Ishikawa (cell line): ENCODE results near the gene SIT1.

Experiments used
- CEBPB ChIP-seq: IDR thresholded peaks from 2 replicates; pipeline ENCODE4 v1.6.1; 2012
- CREB1 ChIP-seq: IDR thresholded peaks from 2 replicates; pipeline ENCODE4 v1.6.1; 2012; ENCODE audit warnings: low read depth
- EGR1 ChIP-seq: IDR thresholded peaks from 2 replicates; pipeline ENCODE4 v1.6.1; 2012
- EP300 ChIP-seq: IDR thresholded peaks from 2 replicates; pipeline ENCODE4 v1.6.1; 2012; ENCODE audit warnings: borderline replicate concordance
- FOXM1 ChIP-seq: IDR thresholded peaks from 2 replicates; pipeline ENCODE4 v1.6.1; 2012; ENCODE audit warnings: low read depth, borderline replicate concordance
- MAX ChIP-seq: IDR thresholded peaks from 2 replicates; pipeline ENCODE4 v1.6.1; 2012
- NFIC ChIP-seq: IDR thresholded peaks from 2 replicates; pipeline ENCODE4 v1.6.1; 2012
- RAD21 ChIP-seq: IDR thresholded peaks from 2 replicates; pipeline ENCODE4 v1.6.1; 2012; ENCODE audit warnings: low read depth
- REST ChIP-seq: IDR thresholded peaks from 2 replicates; pipeline ENCODE4 v1.6.1; 2012; ENCODE audit warnings: low read depth, mild to moderate bottlenecking
- TAF1 ChIP-seq: IDR thresholded peaks from 2 replicates; pipeline ENCODE4 v1.6.1; 2012; ENCODE audit warnings: low read depth, mild to moderate bottlenecking
- TCF12 ChIP-seq: IDR thresholded peaks from 2 replicates; pipeline ENCODE4 v1.6.1; 2012; ENCODE audit warnings: low read depth
- TEAD4 ChIP-seq: IDR thresholded peaks from 2 replicates; pipeline ENCODE4 v1.6.1; 2012
- USF1 ChIP-seq: IDR thresholded peaks from 2 replicates; pipeline ENCODE4 v1.6.1; 2012
- YY1 ChIP-seq: IDR thresholded peaks from 2 replicates; pipeline ENCODE4 v1.6.1; 2012; ENCODE audit warnings: low read depth
- ZBTB7A ChIP-seq: IDR thresholded peaks from 2 replicates; pipeline ENCODE4 v1.6.1; 2012; ENCODE audit warnings: low read depth

SIT1 gene

GRCh38 chr9:35680331-35681105, 29.8 kb upstream of the SIT1 start:
- TF ChIP-seq RAD21: no peak
- no peak for TF ChIP-seq CREB1
- no peak for TF ChIP-seq TCF12
- no peak for TF ChIP-seq ZBTB7A
- TF ChIP-seq TAF1: no peak
- no peak for TF ChIP-seq EP300
- TF ChIP-seq TEAD4: no peak
- TF ChIP-seq REST: no peak
- no peak for TF ChIP-seq FOXM1
- TF ChIP-seq CEBPB: no peak
- no peak for TF ChIP-seq YY1

GRCh38 chr9:35679766-35680330, 29.1 kb upstream of the SIT1 start:
- TF ChIP-seq TCF12 (no peak), EGR1 (no peak), ZBTB7A (no peak)

- TF ChIP-seq ZBTB7A (no peak), MAX (no peak), TCF12 (no peak), CREB1 (no peak), YY1 (no peak)
Observed at GRCh38 chr9:35679091-35679490, 28.4 kb upstream of the SIT1 start.

GRCh38 chr9:35675732-35676392, 25.1 kb upstream of the SIT1 start:
- TF ChIP-seq USF1: no peak
- TF ChIP-seq EP300: no peak
- no peak for TF ChIP-seq TEAD4
- no peak for TF ChIP-seq CEBPB
- TF ChIP-seq REST: no peak
- no peak for TF ChIP-seq ZBTB7A
- no peak for TF ChIP-seq YY1
- no peak for TF ChIP-seq NFIC
- no peak for TF ChIP-seq EGR1
- TF ChIP-seq MAX: no peak
- TF ChIP-seq TAF1: no peak
- TF ChIP-seq FOXM1: no peak
- no peak for TF ChIP-seq TCF12
- TF ChIP-seq RAD21: no peak
- TF ChIP-seq CREB1: no peak

- TF ChIP-seq MAX: no peak
- TF ChIP-seq EP300: no peak
- TF ChIP-seq FOXM1: no peak
- TF ChIP-seq RAD21: no peak
Observed at GRCh38 chr9:35675204-35675603, 24.5 kb upstream of the SIT1 start.

- TF ChIP-seq EGR1 (no peak), CEBPB (no peak), EP300 (no peak), YY1 (no peak), MAX (no peak), TAF1 (no peak), USF1 (no peak), REST (no peak), TCF12 (no peak)
Observed at GRCh38 chr9:35674025-35674361, 23.3 kb upstream of the SIT1 start.
